BE2C (cell line): Measurements from ENCODE around the gene FOSB.

Source experiments
- DNase-seq: peaks from one replicate; pipeline ENCODE4 v3.0.0-alpha.2; 2020
- H3K27me3 ChIP-seq: fragments of 250-450 bp; sonication (Bioruptor Pico); 2 replicates; pipeline ENCODE4 v1.5.1; 2020; ENCODE audit warnings: mild to moderate bottlenecking
- H3K36me3 ChIP-seq: fragments of 250-450 bp; sonication (Bioruptor Pico); 2 replicates; pipeline ENCODE4 v1.5.1; 2020; ENCODE audit warnings: mild to moderate bottlenecking
- H3K4me1 ChIP-seq: fragments of 250-450 bp; sonication (Bioruptor Pico); 2 replicates; pipeline ENCODE4 v1.5.1; 2020
- H3K4me3 ChIP-seq: 2 replicates; pipeline ENCODE4 v1.5.1; 2011; ENCODE audit warnings: low read depth, low read length
- H3K9me3 ChIP-seq: fragments of 250-450 bp; sonication (Bioruptor Pico); 2 replicates; pipeline ENCODE4 v1.5.1; 2020
- CTCF ChIP-seq: IDR thresholded peaks from 2 replicates; pipeline ENCODE4 v1.5.1; 2012; ENCODE audit warnings: mild to moderate bottlenecking, low read depth, low read length

Gene FOSB

GRCh38 chr19:45514376-45515051 is 46.7 kb downstream of the FOSB start:
- Histone ChIP-seq H3K4me3 (no peak overlapping the region), H3K9me3 (no peaks in the 10 kb centered on the region), H3K36me3 (peaks cover 11% of the 10 kb centered on the region; the same call in 1 of the 2 replicates), H3K27me3 (no peaks in the 10 kb centered on the region), H3K4me1 (no peaks in the 10 kb centered on the region)
- no peak for TF ChIP-seq CTCF
- DNase-seq = no peak

GRCh38 chr19:45515081-45515624 is 47.4 kb downstream of the FOSB start:
- Histone ChIP-seq H3K36me3 (peaks cover 13% of the 10 kb centered on the region; the same call in 1 of the 2 replicates), H3K4me3 (no peak overlapping the region)
- no peak for DNase-seq

GRCh38 chr19:45515807-45516401 is 48.1 kb downstream of the FOSB start:
- H3K4me3 ChIP-seq = no peak overlapping the region
- no peak for DNase-seq
- no peak for TF ChIP-seq CTCF
- peaks cover 17% of the 10 kb centered on the region; the same call in 1 of the 2 replicates for H3K36me3 ChIP-seq
- no peaks in the 10 kb centered on the region for H3K27me3 ChIP-seq
- H3K4me1 ChIP-seq = no peaks in the 10 kb centered on the region
- no peaks in the 10 kb centered on the region for H3K9me3 ChIP-seq

More at GRCh38 chr19:45515081-45515624, 47.4 kb downstream of the FOSB start:
- Histone ChIP-seq H3K27me3 (no peaks in the 10 kb centered on the region), H3K4me1 (no peaks in the 10 kb centered on the region), H3K9me3 (no peaks in the 10 kb centered on the region)
- no peak for TF ChIP-seq CTCF

- peaks cover 17% of the 10 kb centered on the region; the same call in 1 of the 2 replicates for H3K36me3 ChIP-seq
- no peaks in the 10 kb centered on the region for H3K4me1 ChIP-seq
- DNase-seq = no peak
- no peak for TF ChIP-seq CTCF
- H3K9me3 ChIP-seq = no peaks in the 10 kb centered on the region
- no peak overlapping the region for H3K4me3 ChIP-seq
- H3K27me3 ChIP-seq = no peaks in the 10 kb centered on the region
These were observed 49.4 kb downstream of the FOSB start for GRCh38 chr19:45517238-45517637.

GRCh38 chr19:45517641-45518468 is 50.1 kb downstream of the FOSB start:
- no peaks in the 10 kb centered on the region for H3K27me3 ChIP-seq

More at GRCh38 chr19:45517641-45518468, 50.1 kb downstream of the FOSB start:
- no peak overlapping the region for H3K4me3 ChIP-seq
- H3K9me3 ChIP-seq = no peaks in the 10 kb centered on the region
- no peak for TF ChIP-seq CTCF
- DNase-seq = no peak
- H3K36me3 ChIP-seq = peaks cover 17% of the 10 kb centered on the region; the same call in 1 of the 2 replicates
- H3K4me1 ChIP-seq = no peaks in the 10 kb centered on the region
